CD4-positive, alpha-beta T cell treated with Interleukin-2 at 100 ng/mL for 4 hours (primary cell): Measurements from ENCODE around the gene S100A12.
"Not testable (repeated sequence)": the region's sequence is repeated elsewhere in the genome, so short reads cannot be mapped to it uniquely, and the experiment has no call there.

Source experiments
- DNase-seq: peaks from one replicate; pipeline ENCODE4 v3.0.0-alpha.2; 2020; ENCODE audit warnings: low spot score

S100A12 gene

GRCh38 chr1:153353226-153353947, 22.0 kb downstream of the S100A12 start:
- no peak for DNase-seq

GRCh38 chr1:153352523-153352922, 22.9 kb downstream of the S100A12 start:
- peak; percentile 63 for DNase-seq

- no peak for DNase-seq
Observed at GRCh38 chr1:153350321-153350957, 25.0 kb downstream of the S100A12 start.

DNA sequence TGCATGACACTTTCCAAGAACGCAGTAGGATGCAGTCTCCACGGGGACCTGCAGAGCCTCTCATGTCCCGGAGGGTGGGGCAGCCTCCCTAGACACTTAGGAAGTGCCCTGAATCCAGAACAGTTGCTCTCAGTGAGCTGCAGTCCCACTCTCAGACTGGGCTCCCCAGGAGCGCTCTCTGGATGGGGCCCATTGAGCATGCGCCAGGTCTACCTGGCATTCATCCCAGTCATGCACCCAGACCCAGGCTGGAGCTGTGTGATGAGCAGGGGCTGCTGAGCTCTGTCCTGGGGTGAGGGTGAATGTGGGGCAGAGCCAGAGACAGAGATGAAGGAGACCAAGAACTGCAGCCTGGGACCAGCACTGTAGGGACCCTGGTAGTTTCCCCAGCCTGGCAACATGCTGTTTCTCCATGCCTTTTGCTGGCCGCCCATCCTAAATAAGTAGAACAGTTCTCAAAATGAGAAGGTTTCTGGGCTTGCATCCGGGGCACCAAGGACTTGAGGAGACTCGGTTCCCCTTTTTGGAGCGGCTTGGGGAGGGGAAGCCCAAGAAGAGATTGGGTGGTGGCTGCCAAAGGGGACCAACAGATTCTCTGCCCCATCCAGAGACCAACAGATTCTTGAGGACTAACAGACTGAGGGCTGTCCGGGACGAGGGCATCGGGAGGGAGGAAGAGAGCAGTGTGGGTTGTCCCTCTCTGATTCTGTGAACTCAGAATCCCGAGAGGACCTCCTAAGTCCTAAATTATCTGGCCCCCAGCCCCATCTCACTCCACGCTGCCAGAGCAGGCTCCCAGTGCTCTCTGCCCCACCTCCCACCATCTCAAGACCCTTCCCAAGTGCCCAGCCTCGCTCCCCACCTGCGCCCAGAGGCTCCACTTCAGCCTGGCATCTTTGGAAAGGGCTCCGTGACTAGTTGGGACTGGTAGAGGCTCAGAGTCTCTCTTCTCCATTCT, 25.8 kb downstream of the S100A12 start:
- DNase-seq = no peak

GRCh38 chr1:153348511-153349362, 26.7 kb downstream of the S100A12 start, which contains the start of gene PGLYRP4:
TSS of gene PGLYRP4 (minus strand) at chr1:153348841. CDS start at chr1:153347932, 909 bp downstream.
- DNase-seq = no peak

DNA sequence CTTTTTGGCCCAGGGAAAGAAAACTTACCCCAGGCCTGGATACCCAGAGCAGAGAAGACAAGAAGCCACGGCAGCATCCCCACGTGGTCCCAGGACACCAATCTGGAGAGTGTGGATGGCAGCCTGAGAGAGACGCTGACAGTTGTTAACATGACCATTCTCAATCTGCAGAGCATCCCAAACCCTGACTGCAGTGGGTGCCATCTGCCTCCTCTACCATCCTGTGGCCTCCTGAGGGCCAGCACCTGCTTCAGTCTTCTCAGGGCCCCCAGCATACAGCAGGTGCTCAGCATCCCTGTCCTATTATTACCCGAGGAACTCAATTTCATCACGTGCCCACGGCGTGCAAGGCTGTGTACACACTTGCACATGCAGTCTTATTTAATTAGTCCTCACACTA, 27.6 kb downstream of the S100A12 start:
- no peak for DNase-seq

- not testable (repeated sequence) for DNase-seq
Observed at GRCh38 chr1:153347049-153347448, 28.4 kb downstream of the S100A12 start.

GRCh38 chr1:153346077-153346723, 29.2 kb downstream of the S100A12 start:
- DNase-seq = no peak

GRCh38 chr1:153345187-153346076, 30.0 kb downstream of the S100A12 start:
- DNase-seq = no peak

DNA sequence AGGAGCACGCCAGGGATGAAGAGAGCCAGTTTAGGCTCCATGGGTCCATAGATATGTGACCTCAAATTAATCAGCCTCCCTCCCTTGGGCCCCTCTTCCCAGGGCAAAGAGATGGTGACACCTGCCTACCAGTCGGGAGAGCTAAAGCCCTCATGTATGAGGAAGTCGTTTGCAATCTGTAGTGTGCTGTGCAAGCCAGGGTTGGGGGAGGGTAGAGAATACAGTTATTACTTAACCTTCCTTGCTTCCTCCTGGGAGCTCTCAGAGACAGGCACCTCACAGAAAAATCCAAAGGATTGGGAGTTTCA, 30.7 kb downstream of the S100A12 start:
- no peak for DNase-seq

DNA sequence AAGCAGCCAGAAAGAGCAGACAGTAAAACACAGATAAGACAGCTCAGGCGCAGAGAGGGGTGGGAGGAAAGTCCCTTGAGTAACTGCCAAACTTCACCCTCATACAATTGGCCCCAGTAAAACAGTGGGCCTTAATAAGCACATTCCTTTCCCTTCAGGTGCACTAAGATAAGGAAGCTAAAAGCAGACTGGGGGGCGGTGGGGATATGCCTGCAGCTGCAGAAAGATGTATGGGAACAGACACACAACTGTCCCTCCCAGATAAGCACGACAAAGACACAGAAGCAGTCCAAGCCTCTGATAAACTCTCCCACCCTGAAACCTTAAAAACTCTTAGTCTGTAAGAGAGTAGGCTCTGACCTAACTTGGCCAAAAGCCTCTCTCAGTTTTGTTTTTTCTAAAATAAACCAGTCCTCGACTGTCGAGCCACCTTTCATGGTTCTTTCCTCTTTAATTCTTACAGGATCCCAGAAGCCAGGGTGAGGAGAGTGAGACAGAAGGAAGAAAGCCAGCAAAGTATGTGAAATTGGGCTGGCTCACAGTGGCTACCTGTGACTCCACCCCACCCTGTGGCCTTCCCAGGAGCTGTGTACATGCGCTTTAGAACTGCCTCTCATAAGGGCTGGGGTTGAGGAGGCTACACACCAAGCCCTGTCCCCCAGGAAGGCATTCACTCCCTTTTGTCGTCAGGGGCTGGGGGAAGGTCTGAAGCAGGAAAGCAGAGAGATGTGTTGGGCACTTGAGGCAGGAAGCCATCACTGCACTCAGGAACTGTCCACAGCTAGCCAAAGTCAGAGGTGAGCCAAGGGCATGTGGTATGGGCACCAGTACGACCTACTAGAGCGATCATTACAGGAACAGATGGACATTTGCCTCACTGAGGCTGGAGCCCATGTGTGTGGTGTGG, 31.4 kb downstream of the S100A12 start:
- DNase-seq = no peak

DNA sequence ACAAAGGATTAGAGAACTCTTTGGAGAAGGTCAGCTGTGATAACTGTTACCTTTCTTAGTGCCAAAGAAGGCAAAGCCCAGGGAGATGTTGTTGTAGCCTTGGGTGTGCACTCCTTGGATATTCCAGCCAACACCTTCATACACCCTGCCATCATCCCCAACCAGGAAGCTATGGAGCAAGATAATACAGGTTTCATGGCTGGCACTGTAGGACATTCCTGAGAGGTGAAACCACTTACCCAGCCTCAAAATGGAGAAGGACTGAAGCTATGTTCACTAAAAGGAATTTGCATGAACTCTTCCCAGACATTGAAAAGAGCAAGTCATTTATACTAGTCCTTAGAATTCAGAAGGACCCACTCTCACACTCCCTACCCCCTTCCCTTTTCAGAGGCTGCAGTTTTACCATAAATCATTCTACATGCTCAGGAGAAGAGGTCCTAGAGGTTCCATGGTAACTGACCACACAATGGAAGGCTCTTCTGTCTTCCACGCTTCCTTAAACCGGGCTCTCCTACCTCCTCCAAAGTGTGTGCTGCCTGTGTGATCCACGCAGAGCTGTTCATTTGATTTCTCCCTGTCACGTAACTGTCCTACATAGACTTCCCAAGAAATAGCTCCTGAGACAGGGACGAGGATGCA, 32.3 kb downstream of the S100A12 start:
- DNase-seq = no peak

DNA sequence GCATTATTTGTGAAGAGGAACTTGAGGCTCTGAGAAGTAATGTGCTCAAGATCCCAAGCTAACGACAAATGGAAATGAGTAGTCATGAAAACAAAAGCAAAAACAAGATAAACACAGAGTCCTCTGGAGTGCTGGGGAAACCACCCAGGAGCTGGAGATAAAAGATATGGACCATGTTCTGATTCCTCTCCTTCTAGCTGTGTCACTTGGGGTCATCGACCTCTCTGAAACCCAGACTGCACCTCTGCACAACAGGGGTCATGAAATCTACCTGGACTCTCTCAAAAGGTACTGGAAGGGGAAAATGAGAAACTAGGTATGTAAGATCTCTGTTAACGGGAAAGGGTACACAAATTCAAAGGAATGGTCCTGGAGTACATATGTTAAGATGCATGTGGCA, 33.2 kb downstream of the S100A12 start:
- no peak for DNase-seq

DNA sequence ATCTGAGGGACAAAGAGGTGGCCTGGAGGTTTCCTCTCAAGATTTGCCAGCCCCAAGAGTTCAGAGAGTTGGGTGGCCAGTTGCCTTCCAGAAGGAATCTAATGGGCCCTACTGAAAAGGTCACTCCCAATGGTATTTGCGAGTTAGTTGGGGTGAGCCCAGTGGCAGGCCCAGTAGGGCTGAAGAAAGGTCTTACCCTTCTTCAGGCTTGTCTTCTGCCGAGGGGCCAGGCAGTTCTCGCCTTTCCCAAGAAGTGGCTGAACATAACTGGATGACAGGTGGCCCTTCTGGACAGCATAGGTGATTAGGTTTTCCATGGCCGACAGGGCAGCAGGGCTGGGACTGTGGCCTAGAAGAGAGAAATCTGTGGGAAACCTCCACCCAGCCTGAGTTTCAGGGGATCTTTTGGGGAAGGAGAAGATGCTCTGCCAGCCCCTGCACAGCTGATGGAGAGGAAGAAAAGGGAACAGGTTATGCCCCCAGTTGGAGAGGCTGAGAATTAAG, 33.9 kb downstream of the S100A12 start:
- DNase-seq = no peak

DNA sequence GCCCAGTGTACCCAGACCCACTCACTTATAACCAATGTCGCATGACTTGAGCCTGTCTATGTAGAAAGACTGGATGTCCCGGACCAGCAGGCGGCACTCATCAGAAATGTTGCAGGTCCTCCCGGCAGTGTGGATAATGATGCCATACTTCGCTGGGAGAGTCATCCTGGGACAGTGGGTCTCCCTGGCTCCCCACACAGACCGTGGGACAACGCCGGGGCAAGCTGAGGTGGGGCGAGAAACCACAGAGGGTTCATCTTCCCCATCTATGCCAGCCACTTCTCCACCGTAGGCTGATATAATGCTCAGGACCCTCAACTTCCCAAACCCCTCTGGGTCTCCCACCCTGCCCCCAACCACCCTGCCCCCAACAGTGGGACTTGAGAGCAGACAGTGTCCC, 35.1 kb downstream of the S100A12 start:
- no peak for DNase-seq

- DNase-seq = no peak
Observed at GRCh38 chr1:153339802-153340201, 35.6 kb downstream of the S100A12 start.

GRCh38 chr1:153337980-153338853, 37.2 kb downstream of the S100A12 start:
- no peak for DNase-seq
